ENCODE results near the gene DACT3. TPM values are rescaled to one million over a fixed set of nuclear protein-coding genes. Genes with fewer than 3 reads are reported as not detected.

Gene DACT3
- polyA plus RNA-seq, 1 experiment = 7.1 TPM

GRCh38 chr19:46606681-46607447 lies 54.1 kb downstream of the DACT3 start:
- CTCF ChIA-PET = interaction anchor here (1.2 to 22.7 kb wide), 5 partner anchors 7 to 73 kb away, joined by 3 to 347 read pairs (median 10); partner anchors contain the start of gene DACT3
- H3K36me3 ChIP-seq (ENCODE audit: control insufficient read depth, insufficient read depth, low read length) = peaks cover 44% of the 10 kb centered on the region
- no peak for DNase-seq (ENCODE audit: low read depth)
- POLR2A ChIA-PET = no interaction called here
- no peaks in the 10 kb centered on the region for H3K27me3 ChIP-seq (ENCODE audit: control insufficient read depth, insufficient read depth, low read length)
- no peak overlapping the region for H3K4me3 ChIP-seq (ENCODE audit: low read depth, low read length)
- TF ChIP-seq CTCF (IDR thresholded peaks at IDR 0.05; ENCODE audit: insufficient read depth, low read depth, low read length) = no peak

GRCh38 chr19:46606019-46606418 lies 55.0 kb downstream of the DACT3 start:
- no peak for DNase-seq (ENCODE audit: low read depth)
- Histone ChIP-seq H3K27me3 (ENCODE audit: control insufficient read depth, insufficient read depth, low read length) (no peaks in the 10 kb centered on the region), H3K36me3 (ENCODE audit: control insufficient read depth, insufficient read depth, low read length) (peaks cover 42% of the 10 kb centered on the region), H3K4me3 (ENCODE audit: low read depth, low read length) (no peak overlapping the region)
- TF ChIP-seq CTCF (IDR thresholded peaks at IDR 0.05; ENCODE audit: insufficient read depth, low read depth, low read length) = no peak
- ChIA-PET CTCF (interaction anchor here (1.2 to 22.7 kb wide), 5 partner anchors 8 to 73 kb away, joined by 3 to 347 read pairs (median 10); partner anchors contain the start of gene DACT3), POLR2A (no interaction called here)

GRCh38 chr19:46605356-46605821 lies 55.6 kb downstream of the DACT3 start:
- TF ChIP-seq CTCF (IDR thresholded peaks at IDR 0.05; ENCODE audit: insufficient read depth, low read depth, low read length) = no peak
- H3K36me3 ChIP-seq (ENCODE audit: control insufficient read depth, insufficient read depth, low read length) = peaks cover 40% of the 10 kb centered on the region
- DNase-seq (ENCODE audit: low read depth) = no peak
- ChIA-PET CTCF (interaction anchor here (1.2 to 22.7 kb wide), 4 partner anchors 8 to 124 kb away, joined by 3 to 347 read pairs (median 8); partner anchors contain the start of gene DACT3), POLR2A (interaction anchor here (0.6 kb wide), 1 partner anchor 75 kb away, joined by 5 read pairs; no protein-coding TSS in a partner anchor)
- H3K4me3 ChIP-seq (ENCODE audit: low read depth, low read length) = no peak overlapping the region
- H3K27me3 ChIP-seq (ENCODE audit: control insufficient read depth, insufficient read depth, low read length) = no peaks in the 10 kb centered on the region

- TF ChIP-seq CTCF (IDR thresholded peaks at IDR 0.05; ENCODE audit: insufficient read depth, low read depth, low read length) = no peak
- H3K27me3 ChIP-seq (ENCODE audit: control insufficient read depth, insufficient read depth, low read length) = no peaks in the 10 kb centered on the region
- H3K36me3 ChIP-seq (ENCODE audit: control insufficient read depth, insufficient read depth, low read length) = peaks cover 36% of the 10 kb centered on the region
- DNase-seq (ENCODE audit: low read depth) = no peak
- ChIA-PET CTCF (interaction anchor here (1.4 to 22.7 kb wide), 3 partner anchors 9 to 124 kb away, joined by 3 to 347 read pairs (median 13); partner anchors contain the start of gene DACT3), POLR2A (interaction anchor here (0.6 kb wide), 1 partner anchor 75 kb away, joined by 5 read pairs; no protein-coding TSS in a partner anchor)
- no peak overlapping the region for H3K4me3 ChIP-seq (ENCODE audit: low read depth, low read length)
Observed at GRCh38 chr19:46604781-46605355, 56.1 kb downstream of the DACT3 start.

- CTCF ChIA-PET = interaction anchor here (1.4 to 22.7 kb wide), 2 partner anchors 57 to 125 kb away, joined by 3 to 347 read pairs; partner anchors contain the start of gene DACT3
Observed at GRCh38 chr19:46603752-46604231, 57.2 kb downstream of the DACT3 start.

More at GRCh38 chr19:46603752-46604231, 57.2 kb downstream of the DACT3 start:
- POLR2A ChIA-PET = no interaction called here
- no peak for TF ChIP-seq CTCF (IDR thresholded peaks at IDR 0.05; ENCODE audit: insufficient read depth, low read depth, low read length)
- peaks cover 1% of the 10 kb centered on the region; the same call in 1 of the 2 replicates for H3K27me3 ChIP-seq (ENCODE audit: control insufficient read depth, insufficient read depth, low read length)
- no peak for DNase-seq (ENCODE audit: low read depth)
- H3K4me3 ChIP-seq (ENCODE audit: low read depth, low read length) = peak overlapping the region; percentile 99
- H3K36me3 ChIP-seq (ENCODE audit: control insufficient read depth, insufficient read depth, low read length) = peaks cover 27% of the 10 kb centered on the region
